ENCODE data around the gene LMOD2. TPM values are rescaled to one million over a fixed set of nuclear protein-coding genes. Genes with fewer than 3 reads are reported as not detected.

Gene LMOD2
- total and polyA plus RNA-seq, 10 of the 15 experiments (the other 5 are each of a cell fraction or from before 2014, with no cell fraction given), result not detected

DNA sequence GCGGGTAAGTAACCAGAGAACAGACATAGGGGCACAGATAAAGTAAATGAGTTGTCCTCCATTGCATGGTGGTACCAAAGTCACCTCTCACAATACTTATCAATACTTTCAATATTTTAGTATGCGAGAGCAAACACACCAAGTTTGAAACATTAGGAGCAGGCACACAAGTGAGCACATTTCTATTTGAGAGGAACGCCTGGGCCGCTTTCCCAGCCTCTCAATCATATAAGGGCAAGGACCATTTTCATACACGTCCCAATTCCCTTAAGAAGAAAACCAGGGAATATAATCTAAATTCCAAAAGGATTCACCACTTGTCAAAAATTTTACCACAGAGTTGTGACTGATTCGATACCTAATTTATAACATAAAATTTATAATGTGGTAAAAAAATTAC is 7.5 kb downstream of the LMOD2 start:
- no peaks in the 10 kb centered on the region for H3K27me3 ChIP-seq (replicated peaks in 1 of 2; ENCODE audit: control insufficient read depth in 2 of 2, insufficient read depth in 2 of 2, low read length in 1 of 2)
- no peaks in the 10 kb centered on the region for H3K4me1 ChIP-seq (ENCODE audit: control insufficient read depth, insufficient read depth, low read length)
- H3K79me2 ChIP-seq (ENCODE audit: control insufficient read depth, insufficient read depth, low read length), result no peaks in the 10 kb centered on the region
- no peak overlapping the region for H2AFZ ChIP-seq (ENCODE audit: control insufficient read depth, low read depth, low read length)
- no peak overlapping the region for H3K9ac ChIP-seq (ENCODE audit: control insufficient read depth, insufficient read depth, low read length)
- no peaks in the 10 kb centered on the region for H3K9me3 ChIP-seq (replicated peaks; ENCODE audit: control insufficient read depth, insufficient read depth, low read length)
- 65% methylated on average over 6 of the region's 6 CpGs for WGBS (ENCODE audit: insufficient coverage, insufficient replicate concordance, low lambda C conversion rate, missing lambda C conversion rate)
- no TSS peak for BruUV-seq (replicated peaks)
- intact Hi-C loops (cut with micrococcal nuclease; ENCODE audit: unreplicated experiment), result no loop called here
- no peak overlapping the region for H3K27ac ChIP-seq (ENCODE audit: control insufficient read depth, insufficient read depth)
- ChIA-PET SMC1A (ENCODE audit: uncharacterized antibody, unreplicated experiment) (no interaction called here), CTCF (no interaction called here), POLR2A (no interaction called here), RAD21 (ENCODE audit: unreplicated experiment) (no interaction called here)
- ATAC-seq (no peak), DNase-seq (ENCODE audit: low read depth, low spot score) (no peak), FAIRE-seq (no peak)
- in situ Hi-C loops (cut with MboI), result no loop called here
- no peaks in the 10 kb centered on the region for H3K36me3 ChIP-seq (ENCODE audit: control insufficient read depth in 2 of 2, insufficient read depth in 2 of 2, low read length in 1 of 2)
- H4K20me1 ChIP-seq (ENCODE audit: control insufficient read depth, insufficient read depth), result no peaks in the 10 kb centered on the region
- TF ChIP-seq IRF4 (IDR thresholded peaks at IDR 0.05; ENCODE audit: low read depth, low read length), result no peak
- TF ChIP-seq, protein P1, sequence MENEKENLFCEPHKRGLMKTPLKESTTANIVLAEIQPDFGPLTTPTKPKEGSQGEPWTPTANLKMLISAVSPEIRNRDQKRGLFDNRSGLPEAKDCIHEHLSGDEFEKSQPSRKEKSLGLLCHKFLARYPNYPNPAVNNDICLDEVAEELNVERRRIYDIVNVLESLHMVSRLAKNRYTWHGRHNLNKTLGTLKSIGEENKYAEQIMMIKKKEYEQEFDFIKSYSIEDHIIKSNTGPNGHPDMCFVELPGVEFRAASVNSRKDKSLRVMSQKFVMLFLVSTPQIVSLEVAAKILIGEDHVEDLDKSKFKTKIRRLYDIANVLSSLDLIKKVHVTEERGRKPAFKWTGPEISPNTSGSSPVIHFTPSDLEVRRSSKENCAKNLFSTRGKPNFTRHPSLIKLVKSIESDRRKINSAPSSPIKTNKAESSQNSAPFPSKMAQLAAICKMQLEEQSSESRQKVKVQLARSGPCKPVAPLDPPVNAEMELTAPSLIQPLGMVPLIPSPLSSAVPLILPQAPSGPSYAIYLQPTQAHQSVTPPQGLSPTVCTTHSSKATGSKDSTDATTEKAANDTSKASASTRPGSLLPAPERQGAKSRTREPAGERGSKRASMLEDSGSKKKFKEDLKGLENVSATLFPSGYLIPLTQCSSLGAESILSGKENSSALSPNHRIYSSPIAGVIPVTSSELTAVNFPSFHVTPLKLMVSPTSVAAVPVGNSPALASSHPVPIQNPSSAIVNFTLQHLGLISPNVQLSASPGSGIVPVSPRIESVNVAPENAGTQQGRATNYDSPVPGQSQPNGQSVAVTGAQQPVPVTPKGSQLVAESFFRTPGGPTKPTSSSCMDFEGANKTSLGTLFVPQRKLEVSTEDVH (IDR thresholded peaks at IDR 0.05; ENCODE audit: low read depth, partially characterized antibody), result no peak
- TF ChIP-seq PAX5 (IDR thresholded peaks at IDR 0.05; ENCODE audit: borderline replicate concordance, low read depth, low read length), result no peak
- TF ChIP-seq TCF7 (IDR thresholded peaks at IDR 0.05; ENCODE audit: borderline replicate concordance), result no peak
- TF ChIP-seq MYC (IDR thresholded peaks at IDR 0.05; ENCODE audit: insufficient read depth, insufficient read length, insufficient replicate concordance, low read length, severe bottlenecking), result no peak
- no peak for TF ChIP-seq SIX5 (IDR thresholded peaks at IDR 0.05; ENCODE audit: low read depth, low read length, severe bottlenecking)
- TF ChIP-seq SMAD5 (IDR thresholded peaks at IDR 0.05; ENCODE audit: low read depth), result no peak
- TF ChIP-seq DPF2 (IDR thresholded peaks at IDR 0.05), result no peak
- TF ChIP-seq SIN3A (IDR thresholded peaks at IDR 0.05; ENCODE audit: low read depth, low read length), result no peak
- no peak for TF ChIP-seq POLR2AphosphoS5 (IDR thresholded peaks at IDR 0.05; ENCODE audit: low read length)
- TF ChIP-seq, protein P2, sequence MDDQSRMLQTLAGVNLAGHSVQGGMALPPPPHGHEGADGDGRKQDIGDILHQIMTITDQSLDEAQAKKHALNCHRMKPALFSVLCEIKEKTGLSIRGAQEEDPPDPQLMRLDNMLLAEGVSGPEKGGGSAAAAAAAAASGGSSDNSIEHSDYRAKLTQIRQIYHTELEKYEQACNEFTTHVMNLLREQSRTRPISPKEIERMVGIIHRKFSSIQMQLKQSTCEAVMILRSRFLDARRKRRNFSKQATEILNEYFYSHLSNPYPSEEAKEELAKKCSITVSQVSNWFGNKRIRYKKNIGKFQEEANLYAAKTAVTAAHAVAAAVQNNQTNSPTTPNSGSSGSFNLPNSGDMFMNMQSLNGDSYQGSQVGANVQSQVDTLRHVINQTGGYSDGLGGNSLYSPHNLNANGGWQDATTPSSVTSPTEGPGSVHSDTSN (IDR thresholded peaks at IDR 0.05; ENCODE audit: insufficient replicate concordance, low read depth, low read length), result no peak
- TF ChIP-seq CHD2 (IDR thresholded peaks at IDR 0.05; ENCODE audit: borderline replicate concordance, low read depth, low read length), result no peak
- H3K4me3 ChIP-seq, result no peak overlapping the region
- no peak overlapping the region for H3K4me2 ChIP-seq (ENCODE audit: control insufficient read depth, insufficient read depth)

Data from GM12878 (cell line).